ENCODE results near the gene TBC1D22B. TPM values are rescaled to one million over a fixed set of nuclear protein-coding genes. Genes with fewer than 3 reads are reported as not detected.

TBC1D22B gene
- total and polyA plus RNA-seq, 2 donors (not counting 3 experiments of a cell fraction or from before 2014, with no cell fraction given), result 13.1 to 13.6 TPM

DNA sequence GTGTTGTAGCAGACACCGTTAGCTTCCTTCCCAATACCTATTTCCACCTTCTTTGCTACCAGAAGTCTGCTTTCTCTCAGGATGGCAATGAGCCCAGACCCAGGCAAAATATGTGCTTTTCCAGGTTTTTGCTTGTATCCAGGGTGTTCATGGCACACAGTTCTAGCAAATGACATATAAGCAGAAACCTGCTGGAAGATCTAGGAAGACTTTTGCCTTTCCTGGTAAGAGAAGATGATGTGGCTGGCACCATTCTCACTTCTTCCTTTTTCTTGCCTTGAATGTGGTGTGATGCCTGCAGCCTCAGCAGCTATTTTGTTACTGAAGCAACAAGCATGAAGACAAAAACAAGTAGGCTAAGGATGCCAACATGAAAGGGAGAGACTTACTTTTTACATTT lies 19.2 kb upstream of the TBC1D22B start:
- H4K20me1 ChIP-seq (replicated peaks; ENCODE audit: control insufficient read depth, extremely low read depth, insufficient read depth, low read length), result no peaks in the 10 kb centered on the region

More for the DNA sequence above, 19.2 kb upstream of the TBC1D22B start:
- H3K4me2 ChIP-seq (ENCODE audit: insufficient read depth, low read length), result no peak overlapping the region
- intact Hi-C loops (cut with micrococcal nuclease) (no loop called here), dilution Hi-C loops (cut with MboI; ENCODE audit: extremely low pct_ligation_motif_present, low sequenced_read_pairs) (no loop called here)
- BruUV-seq (replicated peaks), result no TSS peak
- no peak overlapping the region for H3K9ac ChIP-seq (replicated peaks; ENCODE audit: extremely low read depth, insufficient read depth, low read length)
- no peak overlapping the region for H3K4me3 ChIP-seq (replicated peaks in 1 of 3; ENCODE audit: insufficient read depth in 1 of 3, low read depth in 1 of 3, low read length in 3 of 3)
- no peaks in the 10 kb centered on the region for H3K9me3 ChIP-seq (replicated peaks; ENCODE audit: control insufficient read depth, insufficient read depth, low read length)
- TF ChIP-seq, protein P1, sequence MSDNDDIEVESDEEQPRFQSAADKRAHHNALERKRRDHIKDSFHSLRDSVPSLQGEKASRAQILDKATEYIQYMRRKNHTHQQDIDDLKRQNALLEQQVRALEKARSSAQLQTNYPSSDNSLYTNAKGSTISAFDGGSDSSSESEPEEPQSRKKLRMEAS (IDR thresholded peaks at IDR 0.05; ENCODE audit: insufficient read depth, insufficient read length), result no peak
- TF ChIP-seq POLR2A (IDR thresholded peaks at IDR 0.05; ENCODE audit: low read depth, low read length) (no peak), EZH2 (IDR thresholded peaks at IDR 0.05; ENCODE audit: borderline replicate concordance, low read depth, low read length, severe bottlenecking) (no peak), MYC (IDR thresholded peaks at IDR 0.05; ENCODE audit: low read depth, low read length) (no peak), POLR2AphosphoS5 (IDR thresholded peaks at IDR 0.05; ENCODE audit: insufficient read depth, low read depth, low read length) (no peak), GATA2 (IDR thresholded peaks at IDR 0.05; ENCODE audit: insufficient read depth, insufficient read length, low read depth, low read length) (no peak), FOS (IDR thresholded peaks at IDR 0.05; ENCODE audit: borderline replicate concordance, insufficient read depth, low read length) (no peak), JUN (IDR thresholded peaks at IDR 0.05; ENCODE audit: borderline replicate concordance, insufficient read depth, insufficient read length, low read depth) (no peak)
- TF ChIP-seq, protein P2, sequence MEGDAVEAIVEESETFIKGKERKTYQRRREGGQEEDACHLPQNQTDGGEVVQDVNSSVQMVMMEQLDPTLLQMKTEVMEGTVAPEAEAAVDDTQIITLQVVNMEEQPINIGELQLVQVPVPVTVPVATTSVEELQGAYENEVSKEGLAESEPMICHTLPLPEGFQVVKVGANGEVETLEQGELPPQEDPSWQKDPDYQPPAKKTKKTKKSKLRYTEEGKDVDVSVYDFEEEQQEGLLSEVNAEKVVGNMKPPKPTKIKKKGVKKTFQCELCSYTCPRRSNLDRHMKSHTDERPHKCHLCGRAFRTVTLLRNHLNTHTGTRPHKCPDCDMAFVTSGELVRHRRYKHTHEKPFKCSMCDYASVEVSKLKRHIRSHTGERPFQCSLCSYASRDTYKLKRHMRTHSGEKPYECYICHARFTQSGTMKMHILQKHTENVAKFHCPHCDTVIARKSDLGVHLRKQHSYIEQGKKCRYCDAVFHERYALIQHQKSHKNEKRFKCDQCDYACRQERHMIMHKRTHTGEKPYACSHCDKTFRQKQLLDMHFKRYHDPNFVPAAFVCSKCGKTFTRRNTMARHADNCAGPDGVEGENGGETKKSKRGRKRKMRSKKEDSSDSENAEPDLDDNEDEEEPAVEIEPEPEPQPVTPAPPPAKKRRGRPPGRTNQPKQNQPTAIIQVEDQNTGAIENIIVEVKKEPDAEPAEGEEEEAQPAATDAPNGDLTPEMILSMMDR (IDR thresholded peaks at IDR 0.05; ENCODE audit: extremely low read depth in 1 of 2, insufficient read depth in 1 of 2, low read depth in 1 of 2, low read length in 2 of 2), result no peak
- CTCF ChIA-PET, result no interaction called here
- H3K27ac ChIP-seq (ENCODE audit: insufficient read depth, low read depth, low read length), result no peak overlapping the region
- DNase-seq (ENCODE audit: low read depth, low spot score) (no peak), FAIRE-seq (no peak)
- H3K27me3 ChIP-seq (ENCODE audit: control insufficient read depth in 2 of 2, insufficient read depth in 2 of 2, low read length in 2 of 2), result no peaks in the 10 kb centered on the region
- H2AFZ ChIP-seq (ENCODE audit: low read depth, low read length), result no peak overlapping the region
- H3K36me3 ChIP-seq (ENCODE audit: control insufficient read depth in 2 of 2, extremely low read depth in 1 of 2, insufficient read depth in 2 of 2, low read length in 2 of 2), result no peaks in the 10 kb centered on the region
- POLR2A ChIA-PET, result no interaction called here
- no peaks in the 10 kb centered on the region for H3K9me1 ChIP-seq (replicated peaks; ENCODE audit: control insufficient read depth, extremely low read depth, insufficient read depth, low read length)
- peaks cover 51% of the 10 kb centered on the region for H3K4me1 ChIP-seq (ENCODE audit: control insufficient read depth, extremely low read depth, insufficient read depth, low read length)
- H3K79me2 ChIP-seq (ENCODE audit: control insufficient read depth, insufficient read depth, low read length), result no peaks in the 10 kb centered on the region

Data from endothelial cell of umbilical vein (primary cell).